MCF 10A (cell line): ENCODE data around the gene TNS1. TPM values are rescaled to one million over a fixed set of nuclear protein-coding genes. Genes with fewer than 3 reads are reported as not detected.

Experiments used
- BruUV-seq: library from RNA; stranded (reverse); fragments of 400-500 nt; replicated peaks from 2 replicates; lab custom pipeline; 2021; lab: Mats Ljungman, UMichigan
- CTCF ChIA-PET: fragments of 300-600 bp; sonication (Branson Sonifier 250); formaldehyde crosslinking; extraction: SDS; loops from one replicate; lab custom pipeline; 2021; ENCODE audit warnings: antibody characterized with exemption, inconsistent platforms; lab: Yijun Ruan, JAX
- POLR2A ChIA-PET: fragments of 300-600, 350-650 bp; sonication (Branson Sonifier 250); formaldehyde crosslinking; extraction: SDS; loops from one replicate; lab custom pipeline; 2020; ENCODE audit warnings: antibody characterized with exemption, inconsistent platforms; lab: Yijun Ruan, JAX
- DNase-seq: peaks from one replicate; pipeline ENCODE4 v3.0.0-alpha.2; 2018; ENCODE audit not compliant: unreplicated experiment
- H3K27ac Mint-ChIP-seq: one replicate; pipeline ENCODE4 v1.8.0; 2022; ENCODE audit warnings: mild to moderate bottlenecking, low read depth, mixed read lengths; ENCODE audit not compliant: unreplicated experiment
- H3K27me3 Mint-ChIP-seq: one replicate; pipeline ENCODE4 v1.8.0; 2022; ENCODE audit warnings: mixed read lengths; ENCODE audit not compliant: insufficient read depth, unreplicated experiment
- H3K36me3 Mint-ChIP-seq: one replicate; pipeline ENCODE4 v1.8.0; 2022; ENCODE audit warnings: mild to moderate bottlenecking, moderate library complexity, mixed read lengths; ENCODE audit not compliant: insufficient read depth, unreplicated experiment
- H3K4me1 Mint-ChIP-seq: one replicate; pipeline ENCODE4 v1.8.0; 2022; ENCODE audit warnings: mixed read lengths; ENCODE audit not compliant: insufficient read depth, unreplicated experiment
- H3K4me3 Mint-ChIP-seq: one replicate; pipeline ENCODE4 v1.8.0; 2022; ENCODE audit warnings: mild to moderate bottlenecking, moderate library complexity, mixed read lengths; ENCODE audit not compliant: unreplicated experiment
- H3K9me3 Mint-ChIP-seq: one replicate; pipeline ENCODE4 v1.8.0; 2022; ENCODE audit warnings: mixed read lengths; ENCODE audit not compliant: unreplicated experiment
- CTCF ChIP-seq: fragments of 200-600 bp; IDR thresholded peaks from one replicate; pipeline ENCODE4 v1.8.0; 2022; ENCODE audit warnings: antibody characterized with exemption, mild to moderate bottlenecking; ENCODE audit not compliant: unreplicated experiment
- intact Hi-C: fragments of 100-400 bp; cut with micrococcal nuclease; formaldehyde crosslinking; loops from 2 replicates; pipeline ENCODE4 v1.14.1; 2022
- total RNA-seq: library from RNA; stranded (reverse); gene quantifications from 2 replicates; pipeline ENCODE4 v1.2.3, GENCODE V29; 2022

The TNS1 gene
- total RNA-seq, 1 experiment from 2014 or later: 3.3 TPM

GRCh38 chr2:217840522-217840921 lies 162.3 kb downstream of the TNS1 start:
- H3K36me3 Mint-ChIP-seq: no peaks in the 10 kb centered on the region
- no peak overlapping the region for H3K4me3 Mint-ChIP-seq
- intact Hi-C loops: no loop called here
- H3K27me3 Mint-ChIP-seq: no peaks in the 10 kb centered on the region
- BruUV-seq: no TSS peak
- ChIA-PET CTCF (interaction anchor here (0.5 kb wide), 1 partner anchor 85 kb away, joined by 3 read pairs; no protein-coding TSS in a partner anchor), POLR2A (no interaction called here)
- H3K27ac Mint-ChIP-seq: no peak overlapping the region
- no peak for TF ChIP-seq CTCF
- H3K9me3 Mint-ChIP-seq: no peaks in the 10 kb centered on the region
- DNase-seq: no peak
- H3K4me1 Mint-ChIP-seq: no peaks in the 10 kb centered on the region

GRCh38 chr2:217839750-217840107 lies 163.1 kb downstream of the TNS1 start:
- ChIA-PET CTCF (interaction anchor here (0.5 to 1.4 kb wide), 4 partner anchors 11 to 84 kb away, joined by 3 to 4 read pairs (median 3); no protein-coding TSS in a partner anchor), POLR2A (no interaction called here)
- Mint-ChIP-seq H3K27ac (no peak overlapping the region), H3K27me3 (no peaks in the 10 kb centered on the region), H3K4me1 (no peaks in the 10 kb centered on the region), H3K9me3 (no peaks in the 10 kb centered on the region), H3K36me3 (no peaks in the 10 kb centered on the region), H3K4me3 (no peak overlapping the region)
- intact Hi-C loops: no loop called here
- DNase-seq: no peak
- BruUV-seq: no TSS peak
- TF ChIP-seq CTCF: no peak

- ChIA-PET POLR2A (no interaction called here), CTCF (interaction anchor here (0.6 to 1.4 kb wide), 4 partner anchors 11 to 50 kb away, joined by 3 to 4 read pairs (median 3); no protein-coding TSS in a partner anchor)
- TF ChIP-seq CTCF: no peak
- H3K27me3 Mint-ChIP-seq: no peaks in the 10 kb centered on the region
- H3K36me3 Mint-ChIP-seq: no peaks in the 10 kb centered on the region
- DNase-seq: no peak
- H3K4me3 Mint-ChIP-seq: no peak overlapping the region
- intact Hi-C loops: no loop called here
- H3K9me3 Mint-ChIP-seq: no peaks in the 10 kb centered on the region
- no peak overlapping the region for H3K27ac Mint-ChIP-seq
- BruUV-seq: no TSS peak
- no peaks in the 10 kb centered on the region for H3K4me1 Mint-ChIP-seq
Measured at GRCh38 chr2:217839073-217839749, 163.6 kb downstream of the TNS1 start.

- ChIA-PET POLR2A (no interaction called here), CTCF (interaction anchor here (0.6 to 1.4 kb wide), 5 partner anchors 11 to 52 kb away, joined by 3 to 4 read pairs (median 3); no protein-coding TSS in a partner anchor)
- DNase-seq: no peak
- TF ChIP-seq CTCF: no peak
- Mint-ChIP-seq H3K27me3 (no peaks in the 10 kb centered on the region), H3K9me3 (no peaks in the 10 kb centered on the region), H3K36me3 (no peaks in the 10 kb centered on the region), H3K27ac (no peak overlapping the region), H3K4me1 (no peaks in the 10 kb centered on the region), H3K4me3 (no peak overlapping the region)
- intact Hi-C loops: no loop called here
- no TSS peak for BruUV-seq
Measured at GRCh38 chr2:217838409-217838831, 164.4 kb downstream of the TNS1 start.
